Stimulated activated CD8-positive, alpha-beta memory T cell treated with anti-CD3 and anti-CD28 coated beads, Interleukin-4, amount 100 ng/mL, for 24 hours (primary cell): ENCODE data around the gene PPP1R13B.
"Not testable (repeated sequence)": the region's sequence is repeated elsewhere in the genome, so short reads cannot be mapped to it uniquely, and the experiment has no call there.

Source experiments
- DNase-seq: peaks from one replicate; pipeline ENCODE4 v3.0.0-alpha.2; 2020; ENCODE audit warnings: low read depth

Gene PPP1R13B

GRCh38 chr14:103776319-103776718 lies 71.1 kb downstream of the PPP1R13B start:
- not testable (repeated sequence) for DNase-seq

GRCh38 chr14:103775506-103775905 lies 71.9 kb downstream of the PPP1R13B start:
- no peak for DNase-seq

- DNase-seq: no peak
Measured at GRCh38 chr14:103773521-103773920, 73.9 kb downstream of the PPP1R13B start.

- no peak for DNase-seq
Measured at GRCh38 chr14:103772078-103772712, 75.2 kb downstream of the PPP1R13B start.

GRCh38 chr14:103770902-103771301 lies 76.5 kb downstream of the PPP1R13B start:
- DNase-seq: no peak

- no peak for DNase-seq
Measured at GRCh38 chr14:103770500-103770899, 76.9 kb downstream of the PPP1R13B start.

- no peak for DNase-seq
Measured at GRCh38 chr14:103767336-103767894, 80.0 kb downstream of the PPP1R13B start.

- no peak for DNase-seq
Measured at GRCh38 chr14:103765526-103765925, 81.8 kb downstream of the PPP1R13B start.

GRCh38 chr14:103763730-103764488 lies 83.5 kb downstream of the PPP1R13B start:
- DNase-seq: no peak

GRCh38 chr14:103762541-103762940 lies 84.8 kb downstream of the PPP1R13B start:
- DNase-seq: no peak

- no peak for DNase-seq
Measured at GRCh38 chr14:103762036-103762435, 85.3 kb downstream of the PPP1R13B start.

GRCh38 chr14:103758059-103758776 lies 89.2 kb downstream of the PPP1R13B start:
- no peak for DNase-seq

- DNase-seq: no peak
Measured at GRCh38 chr14:103755060-103755459, 92.3 kb downstream of the PPP1R13B start.

GRCh38 chr14:103753774-103754173 lies 93.6 kb downstream of the PPP1R13B start:
- DNase-seq: no peak

- no peak for DNase-seq
Measured at GRCh38 chr14:103749860-103750259, 97.5 kb downstream of the PPP1R13B start.

GRCh38 chr14:103749452-103749851 lies 97.9 kb downstream of the PPP1R13B start:
- no peak for DNase-seq

GRCh38 chr14:103748534-103748857 lies 98.9 kb downstream of the PPP1R13B start:
- DNase-seq: peak; percentile 44

GRCh38 chr14:103746701-103747100 lies 100.7 kb downstream of the PPP1R13B start:
- DNase-seq: no peak

GRCh38 chr14:103745424-103745823 lies 102.0 kb downstream of the PPP1R13B start:
- no peak for DNase-seq

- no peak for DNase-seq
Measured at GRCh38 chr14:103744621-103745395, 102.6 kb downstream of the PPP1R13B start.

GRCh38 chr14:103743691-103744090 lies 103.7 kb downstream of the PPP1R13B start:
- no peak for DNase-seq
